ENCODE measurements around the gene FOSL2.

Gene FOSL2

GRCh38 chr2:28348921-28349320 is 43.7 kb upstream of the FOSL2 start:
- no peak overlapping the region for H3K27ac ChIP-seq (ENCODE audit: low read depth in 2 of 2, low read length in 2 of 2)
- H3K9me3 ChIP-seq (ENCODE audit: control insufficient read depth in 2 of 2, low read length in 2 of 2): no peaks in the 10 kb centered on the region
- H3K9ac ChIP-seq (ENCODE audit: low read depth in 1 of 2, low read length in 2 of 2): no peak overlapping the region
- H3K36me3 ChIP-seq (ENCODE audit: control insufficient read depth in 2 of 2, insufficient read depth in 2 of 2, low read length in 2 of 2): no peaks in the 10 kb centered on the region
- H3K4me3 ChIP-seq (ENCODE audit: low read length in 2 of 2): no peak overlapping the region
- H3K27me3 ChIP-seq (ENCODE audit: control insufficient read depth in 2 of 2, insufficient read depth in 2 of 2, low read length in 2 of 2): no peaks in the 10 kb centered on the region
- no peaks in the 10 kb centered on the region for H3K4me1 ChIP-seq (ENCODE audit: control insufficient read depth in 2 of 2, insufficient read depth in 2 of 2, low read length in 2 of 2)

- H3K27ac ChIP-seq (ENCODE audit: low read depth in 2 of 2, low read length in 2 of 2): no peak overlapping the region
These were observed 43.0 kb upstream of the FOSL2 start for GRCh38 chr2:28349546-28350165.

GRCh38 chr2:28350196-28350595 is 42.5 kb upstream of the FOSL2 start:
- Histone ChIP-seq H3K36me3 (ENCODE audit: control insufficient read depth in 2 of 2, insufficient read depth in 2 of 2, low read length in 2 of 2) (no peaks in the 10 kb centered on the region), H3K4me1 (ENCODE audit: control insufficient read depth in 2 of 2, insufficient read depth in 2 of 2, low read length in 2 of 2) (no peaks in the 10 kb centered on the region), H3K4me3 (ENCODE audit: low read length in 2 of 2) (no peak overlapping the region), H3K27me3 (ENCODE audit: control insufficient read depth in 2 of 2, insufficient read depth in 2 of 2, low read length in 2 of 2) (no peaks in the 10 kb centered on the region), H3K27ac (ENCODE audit: low read depth in 2 of 2, low read length in 2 of 2) (no peak overlapping the region), H3K9ac (ENCODE audit: low read depth in 1 of 2, low read length in 2 of 2) (no peak overlapping the region), H3K9me3 (ENCODE audit: control insufficient read depth in 2 of 2, low read length in 2 of 2) (no peaks in the 10 kb centered on the region)

More at GRCh38 chr2:28349546-28350165, 43.0 kb upstream of the FOSL2 start:
- H3K9me3 ChIP-seq (ENCODE audit: control insufficient read depth in 2 of 2, low read length in 2 of 2): no peaks in the 10 kb centered on the region
- H3K36me3 ChIP-seq (ENCODE audit: control insufficient read depth in 2 of 2, insufficient read depth in 2 of 2, low read length in 2 of 2): no peaks in the 10 kb centered on the region
- H3K27me3 ChIP-seq (ENCODE audit: control insufficient read depth in 2 of 2, insufficient read depth in 2 of 2, low read length in 2 of 2): no peaks in the 10 kb centered on the region
- no peaks in the 10 kb centered on the region for H3K4me1 ChIP-seq (ENCODE audit: control insufficient read depth in 2 of 2, insufficient read depth in 2 of 2, low read length in 2 of 2)
- no peak overlapping the region for H3K9ac ChIP-seq (ENCODE audit: low read depth in 1 of 2, low read length in 2 of 2)
- H3K4me3 ChIP-seq (ENCODE audit: low read length in 2 of 2): no peak overlapping the region

GRCh38 chr2:28350791-28351285 is 41.8 kb upstream of the FOSL2 start:
- peaks cover 4 to 5% of the 10 kb centered on the region in 2 donors for H3K4me1 ChIP-seq (ENCODE audit: control insufficient read depth in 2 of 2, insufficient read depth in 2 of 2, low read length in 2 of 2)
- no peaks in the 10 kb centered on the region for H3K27me3 ChIP-seq (ENCODE audit: control insufficient read depth in 2 of 2, insufficient read depth in 2 of 2, low read length in 2 of 2)
- no peak overlapping the region for H3K27ac ChIP-seq (ENCODE audit: low read depth in 2 of 2, low read length in 2 of 2)
- H3K9me3 ChIP-seq (ENCODE audit: control insufficient read depth in 2 of 2, low read length in 2 of 2): no peaks in the 10 kb centered on the region
- no peaks in the 10 kb centered on the region for H3K36me3 ChIP-seq (ENCODE audit: control insufficient read depth in 2 of 2, insufficient read depth in 2 of 2, low read length in 2 of 2)
- no peak overlapping the region for H3K4me3 ChIP-seq (ENCODE audit: low read length in 2 of 2)
- no peak overlapping the region for H3K9ac ChIP-seq (ENCODE audit: low read depth in 1 of 2, low read length in 2 of 2)

- Histone ChIP-seq H3K4me3 (ENCODE audit: low read length in 2 of 2) (no peak overlapping the region), H3K27me3 (ENCODE audit: control insufficient read depth in 2 of 2, insufficient read depth in 2 of 2, low read length in 2 of 2) (no peaks in the 10 kb centered on the region), H3K9ac (ENCODE audit: low read depth in 1 of 2, low read length in 2 of 2) (no peak overlapping the region), H3K36me3 (ENCODE audit: control insufficient read depth in 2 of 2, insufficient read depth in 2 of 2, low read length in 2 of 2) (no peaks in the 10 kb centered on the region), H3K4me1 (ENCODE audit: control insufficient read depth in 2 of 2, insufficient read depth in 2 of 2, low read length in 2 of 2) (peaks cover 12 to 13% of the 10 kb centered on the region in 2 donors), H3K9me3 (ENCODE audit: control insufficient read depth in 2 of 2, low read length in 2 of 2) (no peaks in the 10 kb centered on the region), H3K27ac (ENCODE audit: low read depth in 2 of 2, low read length in 2 of 2) (no peak overlapping the region)
These were observed 41.0 kb upstream of the FOSL2 start for GRCh38 chr2:28351621-28352020.

GRCh38 chr2:28352104-28352503 is 40.6 kb upstream of the FOSL2 start:
- no peak overlapping the region for H3K9ac ChIP-seq (ENCODE audit: low read depth in 1 of 2, low read length in 2 of 2)
- no peaks in the 10 kb centered on the region for H3K36me3 ChIP-seq (ENCODE audit: control insufficient read depth in 2 of 2, insufficient read depth in 2 of 2, low read length in 2 of 2)
- H3K27ac ChIP-seq (ENCODE audit: low read depth in 2 of 2, low read length in 2 of 2): no peak overlapping the region
- H3K27me3 ChIP-seq (ENCODE audit: control insufficient read depth in 2 of 2, insufficient read depth in 2 of 2, low read length in 2 of 2): no peaks in the 10 kb centered on the region
- no peak overlapping the region for H3K4me3 ChIP-seq (ENCODE audit: low read length in 2 of 2)
- peaks cover 13 to 14% of the 10 kb centered on the region in 2 donors for H3K4me1 ChIP-seq (ENCODE audit: control insufficient read depth in 2 of 2, insufficient read depth in 2 of 2, low read length in 2 of 2)
- H3K9me3 ChIP-seq (ENCODE audit: control insufficient read depth in 2 of 2, low read length in 2 of 2): no peaks in the 10 kb centered on the region

GRCh38 chr2:28352610-28353195 is 40.0 kb upstream of the FOSL2 start:
- peaks cover 13 to 14% of the 10 kb centered on the region in 2 donors for H3K4me1 ChIP-seq (ENCODE audit: control insufficient read depth in 2 of 2, insufficient read depth in 2 of 2, low read length in 2 of 2)
- H3K4me3 ChIP-seq (ENCODE audit: low read length in 2 of 2): no peak overlapping the region
- H3K9me3 ChIP-seq (ENCODE audit: control insufficient read depth in 2 of 2, low read length in 2 of 2): no peaks in the 10 kb centered on the region
- H3K36me3 ChIP-seq (ENCODE audit: control insufficient read depth in 2 of 2, insufficient read depth in 2 of 2, low read length in 2 of 2): no peaks in the 10 kb centered on the region
- no peak overlapping the region for H3K9ac ChIP-seq (ENCODE audit: low read depth in 1 of 2, low read length in 2 of 2)
- H3K27me3 ChIP-seq (ENCODE audit: control insufficient read depth in 2 of 2, insufficient read depth in 2 of 2, low read length in 2 of 2): no peaks in the 10 kb centered on the region
- H3K27ac ChIP-seq (ENCODE audit: low read depth in 2 of 2, low read length in 2 of 2): no peak overlapping the region

GRCh38 chr2:28354920-28355520 is 37.6 kb upstream of the FOSL2 start:
- Histone ChIP-seq H3K27me3 (ENCODE audit: control insufficient read depth in 2 of 2, insufficient read depth in 2 of 2, low read length in 2 of 2) (no peaks in the 10 kb centered on the region), H3K4me3 (ENCODE audit: low read length in 2 of 2) (no peak overlapping the region), H3K4me1 (ENCODE audit: control insufficient read depth in 2 of 2, insufficient read depth in 2 of 2, low read length in 2 of 2) (peaks cover 27% of the 10 kb centered on the region in 2 donors), H3K36me3 (ENCODE audit: control insufficient read depth in 2 of 2, insufficient read depth in 2 of 2, low read length in 2 of 2) (no peaks in the 10 kb centered on the region), H3K9me3 (ENCODE audit: control insufficient read depth in 2 of 2, low read length in 2 of 2) (no peaks in the 10 kb centered on the region), H3K9ac (ENCODE audit: low read depth in 1 of 2, low read length in 2 of 2) (peak overlapping the region in 1 of 2 donors; percentile 72), H3K27ac (ENCODE audit: low read depth in 2 of 2, low read length in 2 of 2) (peak overlapping the region in 1 of 2 donors; percentile 75)

GRCh38 chr2:28355521-28356094 is 37.0 kb upstream of the FOSL2 start:
- no peak overlapping the region for H3K4me3 ChIP-seq (ENCODE audit: low read length in 2 of 2)
- no peaks in the 10 kb centered on the region for H3K27me3 ChIP-seq (ENCODE audit: control insufficient read depth in 2 of 2, insufficient read depth in 2 of 2, low read length in 2 of 2)
- peak overlapping the region; percentile 75 to 76 for H3K27ac ChIP-seq (ENCODE audit: low read depth in 2 of 2, low read length in 2 of 2)
- H3K9ac ChIP-seq (ENCODE audit: low read depth in 1 of 2, low read length in 2 of 2): peak overlapping the region in 1 of 2 donors; percentile 72
- H3K4me1 ChIP-seq (ENCODE audit: control insufficient read depth in 2 of 2, insufficient read depth in 2 of 2, low read length in 2 of 2): peaks cover 27 to 28% of the 10 kb centered on the region in 2 donors
- H3K36me3 ChIP-seq (ENCODE audit: control insufficient read depth in 2 of 2, insufficient read depth in 2 of 2, low read length in 2 of 2): no peaks in the 10 kb centered on the region
- H3K9me3 ChIP-seq (ENCODE audit: control insufficient read depth in 2 of 2, low read length in 2 of 2): no peaks in the 10 kb centered on the region

Measured in mucosa of rectum (tissue), 2 donors.